ENCODE measurements around the gene BCAS4. TPM values are rescaled to one million over a fixed set of nuclear protein-coding genes. Genes with fewer than 3 reads are reported as not detected.

Gene BCAS4
- total and polyA plus RNA-seq, 2 experiments from 2014 or later = 22.2 to 24.8 TPM

DNA sequence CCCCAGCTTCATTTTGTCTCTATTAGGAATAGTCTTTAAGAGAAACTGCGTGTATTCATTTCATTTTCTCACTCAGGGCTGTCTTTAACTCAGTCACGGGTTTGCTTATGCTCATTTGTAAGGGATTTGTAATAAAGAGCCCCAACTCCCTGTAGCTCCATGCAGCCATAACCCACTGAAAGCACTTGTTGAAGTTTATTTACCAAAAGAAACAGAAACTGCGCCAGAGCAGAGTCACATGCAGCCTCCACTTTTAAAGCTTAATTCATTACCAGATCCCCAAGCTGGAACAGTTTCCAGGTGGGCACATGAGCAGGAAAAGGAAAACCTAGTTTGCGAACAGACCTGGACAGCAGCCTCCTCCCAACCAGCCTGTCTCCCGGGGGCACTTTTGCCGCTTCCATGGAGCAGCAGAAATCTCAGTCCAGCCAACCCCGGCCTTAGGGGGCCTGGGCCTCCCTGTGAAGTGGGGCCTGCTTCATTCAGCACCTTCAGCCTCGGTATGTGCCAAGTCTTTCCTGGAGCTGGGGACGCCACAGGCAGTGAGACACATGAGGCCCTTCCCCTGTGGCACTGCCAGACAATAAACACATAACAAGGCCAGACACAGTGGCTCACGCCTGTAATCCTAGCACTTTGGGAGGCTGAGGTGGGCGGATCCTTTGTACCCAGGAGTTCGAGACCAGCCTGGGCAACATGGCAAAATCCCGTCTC is 4.5 kb downstream of the BCAS4 start:
- Mint-ChIP-seq H3K9me3 (no peaks in the 10 kb centered on the region), H3K27ac (0 out of 2 replicates have a peak overlapping the region, but pooled peaks have one; percentile 30), H3K27me3 (ENCODE audit: insufficient read depth, low read depth, poor library complexity) (peaks cover 8% of the 10 kb centered on the region), H3K4me3 (no peak overlapping the region), H3K4me1 (peaks cover 19% of the 10 kb centered on the region), H3K36me3 (ENCODE audit: low read depth) (no peaks in the 10 kb centered on the region)
- Histone ChIP-seq H3K27ac (ENCODE audit: low read depth) (peak overlapping the region; percentile 69; the same call in 1 of the 2 replicates), H3K27me3 (ENCODE audit: insufficient read depth) (0 out of 2 replicates have a peak, but pooled peaks cover 4% of the 10 kb centered on the region), H3F3A (replicated peaks; ENCODE audit: low read depth) (peaks cover 21% of the 10 kb centered on the region; the same call in 1 of the 2 replicates), H3K79me2 (replicated peaks; ENCODE audit: insufficient read depth) (peaks cover 9% of the 10 kb centered on the region), H3K4me2 (no peak overlapping the region), H3K4me3 (no peak overlapping the region), H2AFZ (no peak overlapping the region), H4K20me1 (replicated peaks; ENCODE audit: insufficient read depth) (no peaks in the 10 kb centered on the region; the same call in none of the 2 replicates), H3K4me1 (ENCODE audit: insufficient read depth) (peaks cover 12% of the 10 kb centered on the region), H3K9me2 (ENCODE audit: insufficient read depth) (no peaks in the 10 kb centered on the region), H3K36me3 (ENCODE audit: insufficient read depth) (no peaks in the 10 kb centered on the region)
- DNase-seq (ENCODE audit: low spot score) (no peak), ATAC-seq (no peak)
- no peak for TF ChIP-seq ZNF331 (CRISPR knock-in tag; IDR thresholded peaks at IDR 0.05; ENCODE audit: low read depth)
- no peak for TF ChIP-seq JUNB (IDR thresholded peaks at IDR 0.05; ENCODE audit: unreplicated experiment)
- no peak for TF ChIP-seq STAT1 (IDR thresholded peaks at IDR 0.05; ENCODE audit: unreplicated experiment)
- TF ChIP-seq REST (IDR thresholded peaks at IDR 0.05; ENCODE audit: unreplicated experiment) = no peak

- Histone ChIP-seq H3K4me1 (ENCODE audit: insufficient read depth) (peaks cover 19% of the 10 kb centered on the region), H3K36me3 (ENCODE audit: insufficient read depth) (no peaks in the 10 kb centered on the region), H4K20me1 (replicated peaks; ENCODE audit: insufficient read depth) (no peaks in the 10 kb centered on the region; the same call in none of the 2 replicates), H3K4me2 (no peak overlapping the region), H3K4me3 (no peak overlapping the region), H3K27me3 (ENCODE audit: insufficient read depth) (0 out of 2 replicates have a peak, but pooled peaks cover 4% of the 10 kb centered on the region), H3K27ac (ENCODE audit: low read depth) (no peak overlapping the region), H3K9me2 (ENCODE audit: insufficient read depth) (no peaks in the 10 kb centered on the region), H3K79me2 (replicated peaks; ENCODE audit: insufficient read depth) (peaks cover 9% of the 10 kb centered on the region), H3F3A (replicated peaks; ENCODE audit: low read depth) (peaks cover 21% of the 10 kb centered on the region; the same call in 1 of the 2 replicates), H2AFZ (no peak overlapping the region)
- Mint-ChIP-seq H3K36me3 (ENCODE audit: low read depth) (no peaks in the 10 kb centered on the region), H3K4me3 (no peak overlapping the region), H3K27me3 (ENCODE audit: insufficient read depth, low read depth, poor library complexity) (peaks cover 8% of the 10 kb centered on the region), H3K27ac (no peak overlapping the region), H3K9me3 (no peaks in the 10 kb centered on the region), H3K4me1 (peaks cover 26% of the 10 kb centered on the region)
- ATAC-seq (peak; percentile 13), DNase-seq (ENCODE audit: low spot score) (no peak)
- TF ChIP-seq ZNF331 (CRISPR knock-in tag; IDR thresholded peaks at IDR 0.05; ENCODE audit: low read depth) (no peak), NANOG (IDR thresholded peaks at IDR 0.05; ENCODE audit: borderline replicate concordance) (no peak), STAT1 (IDR thresholded peaks at IDR 0.05; ENCODE audit: unreplicated experiment) (no peak), CREB1 (CRISPR knock-in tag; IDR thresholded peaks at IDR 0.05; ENCODE audit: low read depth) (no peak), EZH2phosphoT487 (IDR thresholded peaks at IDR 0.05; ENCODE audit: unreplicated experiment) (no peak), EZH2 (IDR thresholded peaks at IDR 0.05; ENCODE audit: low read depth, unreplicated experiment) (no peak), POLR2AphosphoS5 (IDR thresholded peaks at IDR 0.05; ENCODE audit: low read depth) (no peak), REST (IDR thresholded peaks at IDR 0.05; ENCODE audit: unreplicated experiment) (no peak), CTCF (conservative IDR thresholded peaks at IDR 0.05; ENCODE audit: low read depth in 2 of 2) (no peak), ZNF114 (CRISPR knock-in tag; IDR thresholded peaks at IDR 0.05) (no peak), JUNB (IDR thresholded peaks at IDR 0.05; ENCODE audit: unreplicated experiment) (no peak)
- TF ChIP-seq, protein P1, sequence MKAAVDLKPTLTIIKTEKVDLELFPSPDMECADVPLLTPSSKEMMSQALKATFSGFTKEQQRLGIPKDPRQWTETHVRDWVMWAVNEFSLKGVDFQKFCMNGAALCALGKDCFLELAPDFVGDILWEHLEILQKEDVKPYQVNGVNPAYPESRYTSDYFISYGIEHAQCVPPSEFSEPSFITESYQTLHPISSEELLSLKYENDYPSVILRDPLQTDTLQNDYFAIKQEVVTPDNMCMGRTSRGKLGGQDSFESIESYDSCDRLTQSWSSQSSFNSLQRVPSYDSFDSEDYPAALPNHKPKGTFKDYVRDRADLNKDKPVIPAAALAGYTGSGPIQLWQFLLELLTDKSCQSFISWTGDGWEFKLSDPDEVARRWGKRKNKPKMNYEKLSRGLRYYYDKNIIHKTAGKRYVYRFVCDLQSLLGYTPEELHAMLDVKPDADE (IDR thresholded peaks at IDR 0.05) = no peak
These were observed 5.2 kb downstream of the BCAS4 start for GRCh38 chr20:50799890-50800550.

Data from GM23338 (cell line).